Fibroblast of gingiva (primary cell): Measurements from ENCODE around the gene KIF3C.
"Not testable (repeated sequence)": the region's sequence is repeated elsewhere in the genome, so short reads cannot be mapped to it uniquely, and the experiment has no call there.

ENCODE experiments used
- DNase-seq: peaks from one replicate; pipeline ENCODE4 v3.0.0-alpha.2; 2011; ENCODE audit warnings: low read depth

KIF3C gene

DNA sequence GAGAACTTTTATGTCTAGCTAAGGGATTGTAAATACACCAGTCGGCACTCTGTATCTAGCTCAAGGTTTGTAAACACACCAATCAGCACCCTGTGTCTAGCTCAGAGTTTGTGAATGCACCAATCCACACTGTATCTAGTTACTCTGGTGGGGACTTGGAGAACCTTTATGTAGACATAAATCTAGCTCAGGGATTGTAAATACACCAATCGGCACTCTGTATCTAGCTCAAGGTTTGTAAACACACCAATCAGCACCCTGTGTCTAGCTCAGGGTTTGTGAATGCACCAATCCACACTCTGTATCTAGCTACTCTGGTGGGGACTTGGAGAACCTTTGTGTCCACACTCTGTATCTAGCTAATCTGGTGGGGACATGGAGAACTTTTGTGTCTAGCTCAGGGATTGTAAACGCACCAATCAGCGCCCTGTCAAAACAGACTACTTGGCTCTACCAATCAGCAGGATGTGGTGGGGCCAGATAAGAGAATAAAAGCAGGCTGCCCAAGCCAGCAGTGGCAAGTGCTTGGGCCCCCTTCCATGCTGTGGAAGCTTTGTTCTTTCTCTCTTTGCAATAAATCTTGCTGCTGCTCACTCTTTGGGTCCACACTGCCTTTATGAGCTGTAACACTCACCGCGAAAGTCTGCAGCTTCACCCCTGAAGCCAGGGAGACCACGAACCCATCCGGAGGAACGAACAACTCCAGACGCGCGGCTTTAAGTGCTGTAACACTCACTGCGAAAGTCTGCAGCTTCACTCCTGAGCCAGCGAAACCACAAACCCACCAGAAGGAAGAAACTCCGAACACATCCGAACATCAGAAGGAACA is 66.1 kb downstream of the KIF3C start:
- DNase-seq, result not testable (repeated sequence)

DNA sequence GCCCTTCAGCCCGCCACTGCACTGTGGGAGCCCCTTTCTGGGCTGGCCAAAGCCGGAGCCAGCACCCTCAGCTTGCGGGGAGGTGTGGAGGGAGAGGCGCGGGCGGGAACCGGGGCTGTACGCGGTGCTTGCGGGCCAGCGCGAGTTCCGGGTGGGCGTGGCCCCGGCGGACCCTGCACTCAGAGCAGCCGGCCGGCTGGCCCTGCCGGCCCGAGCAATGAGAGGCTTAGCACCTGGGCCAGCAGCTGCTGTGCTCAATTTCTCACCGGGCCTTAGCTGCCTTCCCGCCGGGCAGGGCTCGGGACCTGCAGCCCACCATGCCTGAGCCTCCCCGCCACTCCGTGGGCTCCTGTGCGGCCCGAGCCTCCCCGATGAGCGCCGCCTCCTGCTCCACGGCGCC is 66.9 kb downstream of the KIF3C start:
- DNase-seq, result not testable (repeated sequence)

DNA sequence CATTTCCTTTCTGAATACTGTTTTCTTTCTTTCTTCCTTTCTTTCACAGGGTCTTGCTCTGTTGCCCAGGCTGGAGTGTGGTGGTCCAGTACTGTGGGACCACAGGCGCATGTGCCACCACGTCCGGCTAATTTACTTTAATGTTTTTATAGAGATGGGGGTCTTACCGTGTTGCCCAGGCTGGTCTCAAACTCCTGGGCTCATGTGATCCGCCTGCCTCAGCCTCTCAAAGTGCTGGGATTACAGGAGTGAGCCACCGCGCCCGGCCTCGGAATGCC is 68.7 kb downstream of the KIF3C start:
- DNase-seq, result not testable (repeated sequence)

DNA sequence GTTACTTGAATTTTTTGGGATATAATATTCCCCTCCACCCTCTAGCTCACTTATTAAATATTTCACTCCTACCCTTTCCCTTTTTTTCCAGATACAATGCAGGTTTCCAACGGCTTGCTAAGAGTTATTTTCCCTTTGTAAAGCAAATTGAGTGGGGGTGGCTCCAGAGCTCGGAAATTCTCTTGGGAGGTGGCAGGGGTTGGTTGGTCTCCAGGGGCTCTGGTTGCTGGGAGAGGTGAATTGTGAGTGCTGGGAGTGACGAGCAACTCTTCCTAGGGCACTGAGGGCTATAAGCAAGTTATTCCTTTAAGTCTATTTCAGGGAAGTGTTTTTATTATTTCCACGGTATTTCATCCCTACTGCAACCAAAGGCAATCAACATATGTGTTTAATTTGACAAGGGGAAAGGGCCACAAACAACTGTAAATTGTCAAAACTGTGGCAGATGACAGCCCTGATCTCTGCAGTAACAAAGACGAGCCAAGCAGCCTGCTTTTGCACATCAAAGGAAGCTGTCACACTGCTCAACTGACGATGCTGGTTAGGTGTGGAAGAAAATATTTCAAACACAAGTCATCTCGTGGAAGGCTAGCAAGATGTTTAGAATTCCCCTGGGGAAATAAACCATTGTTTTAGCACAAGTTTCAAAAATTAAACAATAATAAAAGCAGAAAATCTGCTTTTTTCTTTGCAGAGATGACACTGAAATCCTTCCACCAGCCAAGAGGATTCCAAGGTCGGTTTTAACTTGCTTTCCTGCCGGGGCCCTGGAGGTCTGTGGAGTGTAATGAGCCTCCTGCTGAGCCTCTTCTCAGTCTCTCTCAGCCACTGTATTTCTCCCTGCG is 69.2 kb downstream of the KIF3C start:
- DNase-seq, result peak; percentile 62

DNA sequence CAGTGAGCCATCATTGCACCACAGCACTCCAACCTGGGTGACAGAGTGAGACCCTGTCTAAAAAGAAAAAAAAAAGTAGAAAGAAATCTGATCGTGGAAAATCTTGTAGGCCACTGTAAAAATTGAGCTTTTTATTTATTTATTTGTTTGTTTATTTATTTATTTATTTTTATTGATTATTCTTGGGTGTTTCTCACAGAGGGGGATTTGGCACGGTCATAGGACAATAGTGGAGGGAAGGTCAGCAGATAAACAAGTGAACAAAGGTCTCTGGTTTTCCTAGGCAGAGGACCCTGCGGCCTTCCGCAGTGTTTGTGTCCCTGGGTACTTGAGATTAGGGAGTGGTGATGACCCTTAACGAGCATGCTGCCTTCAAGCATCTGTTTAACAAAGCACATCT is 72.7 kb downstream of the KIF3C start:
- not testable (repeated sequence) for DNase-seq

DNA sequence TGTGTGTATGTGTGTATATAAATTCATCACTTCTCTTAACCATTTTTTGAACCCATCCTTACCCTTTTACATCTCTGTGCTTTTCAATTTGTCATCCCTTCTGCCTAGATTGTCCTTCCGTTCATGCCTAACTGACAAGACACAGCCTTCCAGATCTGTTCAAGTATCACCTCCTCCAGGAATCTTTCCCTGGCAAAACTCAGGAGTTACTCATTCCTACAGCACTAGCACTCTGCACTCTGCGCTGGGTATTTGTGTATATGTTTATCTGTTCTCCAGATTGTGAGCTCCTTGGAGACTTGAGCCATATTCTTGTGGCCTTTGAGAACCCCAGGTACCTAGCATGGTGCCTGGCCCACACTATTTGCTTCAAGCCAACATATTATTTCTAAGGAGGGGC is 77.2 kb downstream of the KIF3C start:
- no peak for DNase-seq

DNA sequence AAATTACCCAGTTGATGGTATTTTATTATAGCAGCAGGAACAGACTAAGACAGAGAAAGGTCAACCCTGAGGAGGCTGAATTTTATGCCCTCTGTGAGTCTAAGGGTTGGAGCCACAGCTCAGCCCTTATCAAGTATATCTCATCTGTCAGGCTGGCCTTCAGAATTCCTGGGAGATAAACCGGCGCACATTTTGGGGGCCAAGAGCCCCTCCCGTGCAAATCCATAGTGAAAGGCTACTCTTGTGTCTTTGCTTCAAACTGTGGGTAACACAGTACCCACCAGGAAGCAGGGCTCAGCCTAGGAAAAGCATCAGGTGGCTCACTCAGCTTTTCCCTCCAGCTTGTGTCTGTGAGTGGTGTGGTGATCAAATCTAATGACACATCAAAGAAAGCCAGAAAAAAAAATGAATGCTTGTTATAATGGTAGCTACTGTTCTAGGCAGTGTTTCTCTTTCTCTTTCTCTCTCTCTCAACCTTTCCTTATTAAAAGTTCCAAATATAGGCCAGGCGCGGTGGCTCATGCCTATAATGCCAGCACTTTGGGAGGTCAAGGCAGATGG is 79.0 kb downstream of the KIF3C start:
- no peak for DNase-seq

DNA sequence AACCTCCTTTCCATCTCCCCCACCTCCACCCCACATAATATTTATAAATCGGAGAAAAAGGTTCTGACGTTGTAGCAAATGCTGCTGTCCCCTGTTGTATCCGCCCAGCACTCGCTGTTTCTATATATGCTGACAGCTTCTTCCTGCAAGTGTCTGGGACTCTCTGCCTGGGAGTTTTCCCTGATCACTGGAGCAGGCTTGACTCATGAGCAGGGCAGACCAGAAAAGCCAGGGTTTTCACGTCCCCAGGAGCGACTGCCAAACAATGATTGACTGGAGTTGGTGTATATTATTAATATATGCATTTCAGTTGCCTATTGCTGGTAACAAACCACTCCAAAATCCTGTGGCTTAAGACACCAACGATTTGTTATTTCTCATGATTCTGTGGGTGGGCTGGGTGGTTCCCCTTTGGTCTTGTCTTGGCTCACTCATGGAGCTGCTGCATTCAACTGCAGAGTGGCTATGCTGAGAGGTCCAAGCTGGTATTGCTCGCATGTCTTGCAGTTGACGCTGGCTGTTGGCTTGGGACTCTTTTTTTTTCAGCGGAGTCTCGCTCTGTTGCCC is 82.8 kb downstream of the KIF3C start:
- no peak for DNase-seq

DNA sequence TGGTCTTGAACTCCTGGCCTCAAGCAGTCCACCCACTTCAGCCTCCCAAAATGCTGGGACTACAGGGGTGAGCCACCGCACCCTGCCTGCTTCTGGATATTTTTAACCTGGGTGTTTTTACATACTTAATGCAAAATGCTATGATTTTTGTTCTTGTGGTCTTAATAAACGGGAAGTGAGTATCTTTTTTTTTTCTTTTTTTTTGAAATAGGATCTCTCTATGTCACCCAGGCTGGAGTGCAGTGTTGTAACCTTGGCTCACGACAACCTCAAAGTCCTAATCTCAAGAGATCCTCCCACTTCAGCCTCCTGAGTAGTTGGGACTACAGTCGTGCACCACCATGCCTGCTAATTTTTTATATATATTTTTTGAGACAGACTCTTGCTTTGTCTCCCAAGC is 84.8 kb downstream of the KIF3C start:
- no peak for DNase-seq

DNA sequence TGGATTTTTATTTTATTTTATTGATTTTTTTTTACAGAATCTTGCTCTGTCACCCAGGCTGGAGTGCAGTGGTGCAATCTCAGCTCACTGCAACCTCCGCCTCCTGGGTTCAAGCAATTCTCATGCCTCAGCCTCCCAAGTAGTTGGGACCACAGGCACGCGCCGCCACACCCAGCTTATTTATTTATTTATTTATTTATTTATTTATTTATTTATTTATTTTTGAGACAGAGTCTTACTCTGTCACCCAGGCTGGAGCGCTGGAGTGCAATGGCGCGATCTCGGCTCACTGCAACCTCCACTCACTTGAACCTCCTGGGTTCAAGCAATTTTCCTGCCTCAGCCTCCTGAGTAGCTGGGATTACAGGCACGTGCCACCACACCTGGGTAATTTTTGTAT is 86.0 kb downstream of the KIF3C start:
- not testable (repeated sequence) for DNase-seq

DNA sequence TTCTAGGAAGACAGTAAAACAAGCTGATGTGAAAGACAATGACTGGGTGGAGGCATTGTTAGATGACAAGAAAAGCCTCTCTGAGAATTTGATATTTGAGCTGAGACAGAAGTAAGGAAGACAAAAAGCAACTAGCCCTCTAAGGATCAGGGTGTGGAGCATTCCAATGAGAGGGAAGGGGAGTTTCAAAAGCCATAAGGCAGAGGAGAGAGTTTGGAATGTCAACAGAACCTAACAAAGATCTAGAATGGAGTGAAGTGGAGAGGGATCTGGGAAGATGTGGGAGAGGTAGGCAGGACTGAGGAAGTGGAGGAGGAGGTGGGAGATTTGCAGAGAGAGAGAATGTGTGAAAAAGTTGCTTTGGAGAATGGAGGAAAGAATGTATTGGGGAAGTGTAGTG is 86.7 kb downstream of the KIF3C start:
- DNase-seq, result no peak

DNA sequence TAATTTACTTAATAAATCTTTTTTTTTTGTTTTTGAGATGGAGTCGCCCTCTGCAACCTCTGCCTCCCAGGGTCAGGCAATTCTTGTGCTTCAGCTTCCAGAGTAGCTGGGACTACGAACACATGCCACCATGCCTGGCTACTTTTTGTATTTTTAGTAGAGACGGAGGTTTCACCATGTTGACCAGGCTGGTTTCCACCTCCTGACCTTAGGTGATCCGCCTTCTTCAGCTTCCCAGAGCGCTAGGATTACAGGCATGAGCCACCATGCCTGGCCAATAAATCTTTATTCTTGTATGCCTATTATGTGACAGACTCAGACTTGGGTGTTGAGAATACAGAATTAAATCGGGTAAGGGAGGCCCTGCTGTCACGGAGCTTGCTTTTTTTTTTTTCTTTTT is 87.3 kb downstream of the KIF3C start:
- DNase-seq, result no peak

DNA sequence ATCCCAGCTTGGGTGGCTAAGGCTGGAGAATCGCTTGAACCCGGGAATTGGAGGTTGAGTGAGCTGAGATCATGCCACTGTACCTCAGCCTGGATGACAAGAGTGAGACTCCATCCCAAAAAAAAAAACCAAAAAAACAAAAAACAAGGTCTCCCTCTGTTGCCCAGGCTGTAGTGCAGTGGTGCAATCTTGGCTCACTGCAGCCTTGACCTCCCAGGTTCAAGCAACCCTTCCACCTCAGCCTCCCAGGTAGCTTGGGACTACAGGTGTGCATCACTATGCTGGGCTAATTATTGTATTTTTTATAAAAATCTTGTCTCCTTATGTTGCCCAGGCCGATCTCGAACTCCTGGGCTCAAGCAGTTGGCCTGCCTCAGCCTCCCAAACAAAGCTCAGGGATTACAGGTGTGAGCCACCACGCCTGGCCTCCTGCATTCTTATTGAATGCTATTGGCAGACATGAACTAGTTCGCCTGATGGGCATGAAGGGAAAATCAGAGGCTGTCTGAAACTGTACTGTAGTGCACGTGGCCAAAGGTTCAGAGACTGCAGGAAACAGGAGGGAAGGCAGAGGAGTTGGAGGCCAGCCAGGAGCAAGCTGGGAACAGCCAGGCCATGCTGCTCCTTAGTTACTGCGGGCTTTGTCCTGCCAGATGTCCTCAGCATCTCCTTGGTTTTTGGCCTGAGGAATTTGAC is 88.0 kb downstream of the KIF3C start:
- DNase-seq, result peak; percentile 32

DNA sequence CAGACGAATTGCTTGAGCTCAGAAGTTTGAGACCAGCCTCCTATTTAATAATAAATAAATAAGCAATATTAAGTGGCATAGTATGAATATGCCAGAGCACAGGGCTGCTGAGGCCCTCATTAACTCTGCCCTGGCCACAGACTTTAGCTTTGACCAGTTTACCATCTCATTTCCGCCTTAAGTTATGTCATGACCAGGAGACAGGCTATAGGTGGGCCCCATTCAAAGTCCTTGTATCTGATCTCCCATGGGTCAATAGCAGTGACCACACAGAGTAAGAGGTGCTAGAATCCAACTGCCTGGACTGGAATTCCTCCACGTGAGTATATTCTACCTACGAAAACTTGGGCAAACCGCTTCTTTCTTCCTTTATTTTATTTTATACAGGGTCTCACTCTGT is 90.6 kb downstream of the KIF3C start:
- no peak for DNase-seq

DNA sequence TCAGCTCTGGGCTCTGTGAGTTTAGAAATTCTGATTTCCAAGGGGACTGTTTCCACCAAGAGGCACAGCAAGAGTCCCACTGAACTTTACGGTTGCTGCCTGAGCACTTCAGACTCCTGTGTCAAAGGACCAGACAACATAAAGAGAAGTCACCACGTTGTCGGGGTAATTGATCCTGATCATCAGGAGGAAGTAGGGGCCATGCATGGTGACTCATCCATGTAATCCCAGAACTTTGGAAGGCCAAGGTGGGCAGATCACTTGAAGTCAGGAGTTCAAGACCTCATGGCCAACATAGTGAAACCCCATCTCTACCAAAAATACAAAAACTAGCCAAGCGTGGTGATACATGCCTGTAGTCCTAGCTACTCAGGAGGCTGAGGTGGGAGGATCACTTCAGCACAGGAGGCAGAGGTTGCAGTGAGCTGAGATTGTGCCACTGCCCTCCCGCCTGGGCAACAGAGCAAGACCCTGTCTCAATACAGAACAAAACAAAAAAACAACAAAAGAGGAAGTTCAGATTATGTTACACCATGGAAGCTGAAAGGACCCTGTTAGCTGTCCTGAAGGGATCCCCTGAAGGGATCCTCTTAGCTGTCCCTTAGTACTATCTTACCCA is 94.6 kb downstream of the KIF3C start:
- no peak for DNase-seq

DNA sequence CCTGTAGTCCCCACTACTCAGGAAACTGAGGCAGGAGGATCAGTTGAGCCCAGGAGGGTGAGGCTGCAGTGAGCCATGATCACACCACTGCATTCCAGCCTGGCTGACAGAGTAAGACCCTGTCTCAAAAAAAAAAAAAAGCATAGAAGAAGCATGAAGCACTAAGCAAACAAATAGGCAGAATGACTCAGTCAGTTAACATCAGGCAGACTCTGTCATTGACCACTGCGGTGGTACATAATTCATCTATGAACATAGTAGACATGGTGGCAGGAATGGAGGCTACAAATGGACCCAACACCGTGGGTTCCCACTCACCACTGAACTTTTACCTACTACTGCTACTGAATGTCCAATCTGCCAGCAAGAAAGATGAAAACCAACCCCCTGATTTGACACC is 96.4 kb downstream of the KIF3C start:
- peak; percentile 37 for DNase-seq

DNA sequence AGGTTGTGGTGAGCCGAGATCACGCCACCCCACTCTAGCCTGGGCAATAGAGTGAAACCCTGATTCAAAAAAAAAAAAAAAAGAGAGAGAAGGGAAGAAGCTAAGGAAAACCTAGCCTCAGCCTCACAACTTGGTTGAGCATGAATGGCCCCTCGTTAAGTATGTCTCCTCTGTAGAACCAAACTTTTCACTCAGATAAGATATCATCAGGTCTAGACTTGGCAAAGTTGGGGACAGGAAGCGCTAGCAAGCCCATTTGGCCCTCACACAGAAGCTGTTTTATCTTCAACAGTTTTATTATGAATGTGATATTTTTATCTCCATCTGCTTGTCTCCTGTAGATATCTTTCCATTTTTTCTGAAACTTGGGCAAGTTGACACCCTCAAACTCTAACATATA is 100.5 kb downstream of the KIF3C start:
- no peak for DNase-seq

DNA sequence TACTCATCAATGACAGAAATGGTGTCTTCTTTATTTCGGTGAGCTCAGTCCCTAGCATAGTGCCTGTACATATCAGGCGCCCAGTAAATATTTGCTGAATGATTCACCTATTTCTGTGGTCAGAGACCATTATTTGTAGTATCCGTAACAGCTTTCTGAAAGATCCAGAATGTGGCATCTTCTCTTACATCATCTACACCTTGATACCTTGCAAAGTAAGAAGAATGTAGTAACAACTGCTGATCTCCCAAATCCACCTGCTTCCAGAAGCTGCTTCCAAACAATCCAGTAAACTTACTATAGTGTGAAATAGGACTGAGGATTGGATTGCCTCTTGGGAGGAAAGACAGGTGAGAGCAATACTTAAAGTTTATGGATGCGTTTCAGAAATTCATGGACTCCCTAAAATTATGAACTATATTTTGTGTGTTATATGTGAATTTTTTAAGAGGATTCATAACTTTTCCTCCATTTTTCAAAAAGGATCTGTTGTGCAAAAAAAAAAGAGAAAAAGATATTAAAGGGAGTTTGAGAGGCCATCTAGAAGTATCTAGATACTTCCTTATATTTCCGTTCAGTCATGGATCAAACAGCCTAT is 103.1 kb downstream of the KIF3C start:
- peak; percentile 20 for DNase-seq

DNA sequence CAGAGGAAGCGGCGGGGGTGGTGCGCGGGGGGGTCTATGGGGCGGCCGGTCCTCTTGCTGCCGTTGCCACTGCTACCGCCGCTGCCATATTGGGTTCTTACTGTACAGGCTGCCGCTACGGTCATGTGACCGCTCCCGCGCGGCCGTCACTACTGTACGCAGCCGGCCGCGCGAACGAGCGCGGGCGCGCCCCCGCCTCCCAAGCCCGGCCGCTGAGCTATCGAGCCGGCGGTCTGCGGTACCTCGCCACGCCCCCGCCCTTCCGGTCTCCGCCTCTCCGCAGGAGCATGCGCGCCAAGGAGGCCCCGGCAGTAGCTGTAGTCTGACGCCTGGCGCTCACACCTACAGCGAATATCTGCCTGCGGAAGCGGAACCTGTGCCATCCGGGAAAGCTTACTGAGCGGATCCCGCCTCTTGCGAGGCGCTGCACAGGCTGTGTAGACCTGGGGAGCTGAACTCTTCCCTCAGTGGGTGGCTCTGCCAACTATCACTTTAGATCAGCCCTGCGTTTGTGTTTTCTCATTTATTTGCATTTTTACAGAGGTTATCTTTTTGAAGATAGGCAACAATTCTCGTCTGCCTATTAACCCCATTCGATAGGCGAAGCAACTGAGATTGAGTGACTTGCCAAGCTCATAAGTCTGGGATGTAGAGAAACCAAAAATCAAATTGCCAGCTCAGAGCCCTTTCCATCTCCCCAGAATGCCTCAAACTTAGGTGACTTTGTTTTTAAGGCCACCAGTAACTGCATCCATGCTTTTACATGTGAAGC is 103.8 kb downstream of the KIF3C start, which contains the start of gene ASXL2:
TSS of gene ASXL2 (minus strand) at position 127 of the 772 bp plus-strand sequence. CDS start 265 bp downstream, outside the sequence.
- DNase-seq, result peak; percentile 96
